NCI-H345 treated with DMSO at 0.1 percent for 48 hours (cell line): Measurements from ENCODE around the gene NEURL1.
"Not testable (repeated sequence)": the region's sequence is repeated elsewhere in the genome, so short reads cannot be mapped to it uniquely, and the experiment has no call there.

Source experiments
- DNase-seq: peaks from one replicate; lab custom pipeline; 2025; ENCODE audit not compliant: unreplicated experiment; lab: John Stamatoyannopoulos, UW

NEURL1 gene

GRCh38 chr10:103459615-103460014 is 33.9 kb upstream of the NEURL1 start:
- DNase-seq: no peak

- DNase-seq: no peak
Measured at GRCh38 chr10:103463499-103463898, 30.0 kb upstream of the NEURL1 start.

DNA sequence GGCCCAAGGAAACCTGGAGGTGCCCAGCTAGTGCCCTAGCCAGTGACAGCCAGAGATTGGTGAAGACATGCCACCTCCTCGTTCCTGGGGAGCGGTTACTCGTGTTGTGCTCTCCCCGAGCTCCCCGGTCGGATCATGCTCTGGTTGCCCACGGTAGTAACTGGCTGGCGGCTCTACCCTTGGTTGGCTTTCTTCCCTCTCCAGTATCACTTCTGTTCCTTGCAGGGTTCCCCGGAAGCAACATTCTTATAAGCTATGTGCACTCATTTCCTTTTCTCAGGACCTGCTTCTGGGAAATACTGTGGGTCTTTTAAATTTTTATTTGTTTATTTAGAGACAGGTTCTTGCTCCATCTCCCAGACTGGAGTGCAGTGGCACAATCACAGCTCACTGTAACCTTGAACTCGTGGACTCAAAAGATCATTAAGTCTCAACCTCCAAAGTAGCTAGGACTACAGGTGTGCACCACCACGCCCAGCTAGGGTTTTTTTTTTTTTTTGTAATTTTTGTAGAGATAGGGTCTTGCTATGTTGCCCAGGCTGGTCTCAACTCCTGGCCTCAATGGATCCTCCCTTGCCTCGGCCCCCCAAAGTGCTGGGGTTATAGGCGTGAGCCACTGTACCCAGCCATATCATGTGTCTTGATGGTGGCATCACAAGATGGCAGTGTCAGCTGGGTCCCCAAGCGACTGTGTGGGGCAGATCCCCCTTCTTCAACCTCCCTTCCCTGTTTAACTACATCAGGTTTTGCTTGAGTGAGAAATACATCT is 27.9 kb upstream of the NEURL1 start:
- no peak for DNase-seq

- DNase-seq: no peak
Measured at GRCh38 chr10:103466734-103467133, 26.8 kb upstream of the NEURL1 start.

DNA sequence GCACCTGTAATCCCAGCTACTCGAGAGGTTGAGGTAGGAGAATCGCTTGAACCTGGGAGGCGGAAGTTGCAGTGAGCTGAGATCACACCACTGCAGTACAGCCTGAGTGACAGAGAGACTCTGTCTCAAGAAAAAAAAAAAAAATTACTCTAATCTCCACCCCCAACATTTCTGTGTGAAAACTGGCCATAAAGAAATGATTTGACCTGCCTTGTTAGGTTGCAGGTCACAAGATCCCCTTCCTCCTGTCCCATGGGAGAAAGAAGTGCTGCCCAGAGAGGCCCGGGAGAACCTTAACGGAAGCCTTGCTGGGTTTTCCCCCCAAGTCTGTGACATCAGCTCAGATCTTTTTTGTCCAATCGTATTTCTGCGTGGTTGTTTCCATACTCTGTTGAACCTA is 26.1 kb upstream of the NEURL1 start:
- DNase-seq: no peak

- no peak for DNase-seq
Measured at GRCh38 chr10:103469201-103469600, 24.3 kb upstream of the NEURL1 start.

GRCh38 chr10:103470761-103471653 is 22.5 kb upstream of the NEURL1 start:
- DNase-seq: no peak

DNA sequence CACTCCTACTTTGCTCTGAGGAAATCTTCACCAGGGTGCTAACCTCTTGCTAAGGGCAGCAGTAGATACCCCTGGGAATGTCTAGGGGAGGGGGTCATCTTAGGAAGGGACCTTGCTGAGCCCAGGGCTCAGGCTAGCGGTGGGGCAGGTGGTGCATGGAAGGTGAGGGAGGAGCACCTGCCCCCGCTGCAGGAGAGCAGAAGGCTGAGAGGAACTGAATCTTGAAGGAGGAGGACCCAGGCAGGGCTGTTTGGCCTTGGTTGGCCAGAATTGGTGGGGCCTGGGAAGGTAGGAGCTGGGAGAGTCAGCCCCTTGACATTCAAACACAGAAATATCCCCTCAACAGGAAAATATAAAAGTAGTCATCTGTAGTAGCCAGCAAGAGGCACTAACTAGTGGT is 21.5 kb upstream of the NEURL1 start:
- DNase-seq: no peak

- no peak for DNase-seq
Measured at GRCh38 chr10:103473261-103473671, 20.2 kb upstream of the NEURL1 start.

DNA sequence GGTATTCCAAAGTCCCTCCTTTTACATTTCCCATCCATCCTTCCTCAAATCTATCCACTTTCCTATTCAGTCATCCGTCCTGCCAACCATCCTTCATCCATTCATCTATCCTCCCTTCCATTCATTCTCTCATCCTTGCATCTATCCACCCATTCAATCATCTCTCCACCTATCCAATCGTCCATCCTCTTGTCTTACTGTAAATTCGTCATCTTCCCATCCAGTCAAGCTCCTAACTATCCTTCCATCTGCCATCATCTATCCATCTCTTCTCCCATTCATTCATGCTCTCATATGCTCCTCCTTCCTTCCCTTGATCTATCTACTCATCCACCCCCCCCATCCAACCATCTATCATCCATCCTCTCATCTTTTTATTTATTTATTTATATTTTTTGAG is 19.4 kb upstream of the NEURL1 start:
- DNase-seq: no peak

- DNase-seq: no peak
Measured at GRCh38 chr10:103475437-103475836, 18.1 kb upstream of the NEURL1 start.

DNA sequence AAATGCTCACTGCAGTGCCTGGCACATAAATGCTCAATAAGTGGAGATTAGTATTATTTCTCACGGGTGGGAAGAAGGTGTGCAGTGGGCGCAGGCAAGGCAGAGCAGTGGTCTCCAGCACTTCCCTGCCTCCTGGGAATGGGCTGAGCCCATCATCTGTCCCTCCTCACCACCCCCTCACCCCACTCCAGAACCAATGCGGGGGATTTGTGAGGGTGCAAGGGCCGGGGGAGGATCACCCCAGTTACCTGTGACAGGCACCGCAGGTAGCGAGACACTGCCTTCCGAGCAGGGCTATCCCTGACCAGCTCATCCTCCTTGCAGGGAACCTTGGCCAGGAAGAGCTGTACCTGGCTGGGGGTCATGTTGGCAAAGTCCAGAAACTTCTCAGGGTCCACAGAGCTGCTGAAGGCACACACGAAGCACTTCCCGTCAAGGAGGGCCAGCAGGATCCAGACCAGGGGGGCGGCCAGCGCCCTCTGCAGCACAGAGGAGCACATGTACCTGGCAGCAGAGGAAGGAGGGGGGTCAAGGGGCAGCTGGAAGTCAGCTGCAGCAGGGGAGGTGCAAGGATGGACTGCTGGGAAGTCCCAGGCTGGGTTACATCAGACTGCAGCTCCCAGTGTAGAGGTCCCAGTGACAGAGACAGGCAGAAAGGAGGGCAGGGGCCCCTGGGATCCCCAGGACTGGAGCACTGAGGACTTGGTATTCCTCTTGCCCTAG is 17.3 kb upstream of the NEURL1 start:
- no peak for DNase-seq

DNA sequence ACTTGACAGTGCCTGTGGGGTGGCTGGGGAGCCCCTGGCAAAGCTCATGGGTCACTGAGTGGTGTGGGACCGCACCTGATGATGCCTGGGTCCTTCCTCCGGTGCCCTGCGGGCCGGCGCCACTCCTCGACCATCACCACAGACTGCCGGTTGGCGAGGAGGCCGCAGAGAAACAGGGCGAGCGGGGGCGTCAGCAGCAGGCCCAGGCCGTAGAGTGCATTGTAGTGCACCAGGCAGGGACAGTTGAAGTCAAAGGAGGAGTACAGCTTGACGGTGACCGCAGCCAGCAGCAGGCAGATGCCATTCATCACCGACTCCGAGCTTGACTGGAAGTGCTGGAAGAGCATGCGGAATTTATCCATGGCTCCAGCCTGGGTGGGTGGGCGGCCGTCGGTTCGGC is 14.8 kb upstream of the NEURL1 start:
- DNase-seq: no peak

- no peak for DNase-seq
Measured at GRCh38 chr10:103479135-103479534, 14.4 kb upstream of the NEURL1 start, which contains the start of gene CALHM3. CALHM3 (minus strand) TSS chr10:103479240; CDS start chr10:103479032, 208 bp downstream.

DNA sequence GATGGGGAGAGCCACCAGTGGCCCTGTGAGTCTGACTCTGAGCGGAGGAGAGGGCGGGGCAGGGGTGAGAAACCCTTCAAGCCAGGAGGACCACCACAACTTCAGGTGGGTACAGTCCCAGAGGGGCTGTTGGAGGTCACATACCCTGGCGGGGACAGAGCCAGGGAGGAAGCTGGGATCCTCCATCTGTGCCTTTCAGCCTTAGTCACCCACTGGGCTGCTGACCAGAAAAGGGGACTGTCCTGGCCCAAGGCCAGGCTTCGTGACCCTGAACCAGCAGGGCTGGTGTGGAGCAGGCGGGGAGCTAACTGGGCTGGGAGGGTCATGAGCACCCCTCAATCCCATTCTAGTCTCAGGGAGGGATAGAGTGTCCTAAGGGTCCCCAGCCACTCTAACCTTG is 13.0 kb upstream of the NEURL1 start:
- no peak for DNase-seq

- DNase-seq: peak; percentile 26
Measured at GRCh38 chr10:103481974-103482531, 11.5 kb upstream of the NEURL1 start.

DNA sequence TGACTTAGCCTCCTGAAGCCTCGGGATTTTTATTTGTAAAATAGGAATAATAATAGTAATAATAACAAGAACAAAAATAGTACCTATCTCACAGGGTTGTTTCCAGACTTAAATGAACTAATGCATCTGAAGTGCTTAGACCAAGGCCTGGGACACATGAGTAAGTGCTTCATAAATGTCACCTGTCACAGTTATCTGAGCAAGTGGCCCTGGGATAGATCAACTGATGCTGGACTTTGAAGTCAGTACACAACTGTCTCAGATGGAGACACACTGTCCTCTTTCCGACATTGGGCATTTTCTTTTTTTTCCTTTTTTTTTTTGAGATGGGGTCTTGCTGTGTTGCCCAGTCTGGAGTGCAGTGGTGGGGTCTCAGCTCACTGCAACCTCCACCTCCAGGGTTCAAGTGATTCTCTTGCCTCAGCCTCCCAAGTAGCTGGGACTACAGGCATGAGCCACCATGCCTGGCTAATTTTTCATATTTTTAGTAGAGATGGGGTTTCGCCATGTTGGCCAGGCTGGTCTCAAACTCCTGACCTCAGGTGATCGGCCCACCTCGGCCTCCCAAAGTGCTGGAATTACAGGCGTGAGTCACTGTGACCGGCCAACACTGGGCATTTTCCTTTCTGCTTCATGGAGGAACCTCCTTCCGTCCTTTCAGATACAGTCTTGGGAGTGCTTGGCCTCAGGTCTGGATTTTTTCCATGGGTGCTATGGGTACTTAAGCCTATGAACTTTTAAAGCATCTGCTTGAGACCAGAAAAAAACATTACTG is 6.7 kb upstream of the NEURL1 start:
- not testable (repeated sequence) for DNase-seq

DNA sequence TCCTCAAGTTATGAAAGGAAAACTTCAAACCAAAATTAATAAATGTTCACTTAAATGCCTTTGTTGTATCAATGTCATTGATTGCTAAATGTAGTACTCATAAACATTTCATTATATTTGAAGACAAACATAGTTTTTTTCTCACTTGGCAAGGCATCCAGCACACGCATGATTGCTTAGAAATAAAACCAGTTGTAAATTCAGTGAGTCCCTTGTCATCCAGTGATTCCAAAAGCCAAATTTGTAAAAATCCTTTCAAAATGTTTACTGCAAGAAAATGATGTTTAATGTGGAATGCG is 6.1 kb upstream of the NEURL1 start:
- no peak for DNase-seq

DNA sequence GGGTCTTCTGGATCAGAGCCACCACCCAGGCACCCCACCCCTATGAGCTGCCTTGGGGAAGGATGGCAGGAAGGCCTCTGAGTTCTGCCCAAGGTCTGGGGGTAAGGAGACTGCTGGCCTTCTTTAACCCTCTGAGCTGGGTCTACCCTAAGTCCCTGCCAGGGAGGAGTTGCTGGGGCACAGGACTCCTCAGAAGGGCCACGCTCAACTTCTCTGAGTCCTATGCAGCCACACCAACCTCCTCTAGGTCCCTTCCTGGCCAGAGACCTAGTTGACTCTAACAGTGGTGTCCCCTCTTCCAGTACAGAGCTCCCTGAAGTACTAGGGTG is 2.6 kb upstream of the NEURL1 start:
- no peak for DNase-seq

DNA sequence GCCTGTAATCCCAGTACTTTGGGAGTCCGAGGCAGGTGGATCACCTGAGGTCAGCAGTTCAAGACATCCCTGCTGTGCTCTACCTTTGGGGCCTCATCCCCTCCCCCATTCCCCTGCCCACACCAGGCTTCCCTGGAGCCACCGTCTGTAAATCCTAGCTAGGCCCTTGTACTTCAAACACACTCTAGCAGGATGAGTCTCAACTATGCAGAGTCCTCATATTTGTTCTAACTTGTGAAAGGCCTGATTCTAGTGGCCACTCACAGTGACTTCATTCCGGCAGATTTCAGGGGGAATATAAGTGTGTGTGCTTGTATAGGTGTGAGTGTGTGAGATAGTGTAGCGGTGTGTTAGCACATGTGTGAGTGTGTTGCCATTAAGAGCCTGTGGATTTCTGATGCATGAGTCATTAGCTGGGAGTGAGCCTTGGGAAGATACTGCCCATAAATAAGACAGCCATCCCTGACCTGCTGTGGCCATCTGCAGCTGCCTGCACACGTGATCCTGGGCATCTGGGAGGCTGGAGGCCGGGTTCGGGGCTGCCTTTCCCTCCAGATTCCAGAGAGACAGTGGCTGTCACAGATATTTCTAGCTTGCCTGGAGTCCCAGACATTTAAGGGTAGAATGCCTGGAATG is 1.7 kb upstream of the NEURL1 start:
- no peak for DNase-seq
